HK-2 (cell line): ENCODE results near the gene PARD3B.

Source experiments
- DNase-seq: peaks from one replicate; pipeline ENCODE4 v3.0.0-alpha.2; 2018; ENCODE audit not compliant: unreplicated experiment

The PARD3B gene

GRCh38 chr2:205561441-205561840 is 1016.2 kb downstream of the PARD3B start:
- DNase-seq, result no peak

GRCh38 chr2:205563646-205564045 is 1018.4 kb downstream of the PARD3B start:
- peak; percentile 6 for DNase-seq

GRCh38 chr2:205564346-205565141 is 1019.3 kb downstream of the PARD3B start:
- no peak for DNase-seq

- DNase-seq, result no peak
These were observed 1019.9 kb downstream of the PARD3B start for GRCh38 chr2:205565142-205565522.

GRCh38 chr2:205566606-205567168 is 1021.4 kb downstream of the PARD3B start:
- no peak for DNase-seq

- no peak for DNase-seq
These were observed 1023.3 kb downstream of the PARD3B start for GRCh38 chr2:205568620-205569019.

GRCh38 chr2:205570648-205571047 is 1025.4 kb downstream of the PARD3B start:
- no peak for DNase-seq

GRCh38 chr2:205571360-205571959 is 1026.2 kb downstream of the PARD3B start:
- DNase-seq, result no peak

GRCh38 chr2:205574001-205574400 is 1028.7 kb downstream of the PARD3B start:
- no peak for DNase-seq

GRCh38 chr2:205579335-205579734 is 1034.1 kb downstream of the PARD3B start:
- no peak for DNase-seq

- no peak for DNase-seq
These were observed 1035.1 kb downstream of the PARD3B start for GRCh38 chr2:205580212-205580987.

GRCh38 chr2:205582366-205582765 is 1037.1 kb downstream of the PARD3B start:
- no peak for DNase-seq

GRCh38 chr2:205585449-205586383 is 1040.4 kb downstream of the PARD3B start:
- no peak for DNase-seq

- DNase-seq, result no peak
These were observed 1041.4 kb downstream of the PARD3B start for GRCh38 chr2:205586626-205587025.

GRCh38 chr2:205589479-205589878 is 1044.2 kb downstream of the PARD3B start:
- no peak for DNase-seq

GRCh38 chr2:205590759-205591158 is 1045.5 kb downstream of the PARD3B start:
- DNase-seq, result no peak

GRCh38 chr2:205593891-205594290 is 1048.6 kb downstream of the PARD3B start:
- no peak for DNase-seq

GRCh38 chr2:205596581-205596980 is 1051.3 kb downstream of the PARD3B start:
- no peak for DNase-seq

GRCh38 chr2:205605638-205606304 is 1060.5 kb downstream of the PARD3B start:
- no peak for DNase-seq

- DNase-seq, result no peak
These were observed 1061.9 kb downstream of the PARD3B start for GRCh38 chr2:205607146-205607545.

- DNase-seq, result no peak
These were observed 1063.8 kb downstream of the PARD3B start for GRCh38 chr2:205609113-205609512.
